Tibial nerve (tissue), 4 donors: Measurements from ENCODE around the gene BIRC3. TPM values are rescaled to one million over a fixed set of nuclear protein-coding genes. Genes with fewer than 3 reads are reported as not detected.

Experiments
- DNase-seq, 2 donors: peaks; one replicate each; pipeline ENCODE4 v3.0.0-alpha.2; 2019; ENCODE audit warnings: low spot score in 2 of 2
- H3K27ac ChIP-seq, 4 donors: fragments of 200-600 bp; sonication (generic) in 3 of 4; one replicate each; pipeline ENCODE4 v1.5.1; 2017 to 2019; ENCODE audit warnings: mild to moderate bottlenecking in 1 of 4
- H3K27me3 ChIP-seq, 2 donors: fragments of 200-600 bp; sonication (generic) in 1 of 2; one replicate each; pipeline versions ENCODE4 v1.5.1 to v1.6.0; 2017 to 2019
- H3K36me3 ChIP-seq, 3 donors: fragments of 200-600 bp; sonication (generic); one replicate each; pipeline ENCODE4 v1.5.1; 2018 to 2019
- H3K4me1 ChIP-seq, 4 donors: fragments of 200-600 bp; sonication (generic) in 3 of 4; one replicate each; pipeline ENCODE4 v1.5.1; 2017 to 2019
- H3K4me3 ChIP-seq, 4 donors: fragments of 200-600 bp; sonication (generic) in 3 of 4; one replicate each; pipeline ENCODE4 v1.5.1; 2017 to 2019; ENCODE audit warnings: mild to moderate bottlenecking in 1 of 4, moderate library complexity in 1 of 4
- H3K9me3 ChIP-seq, 4 donors: fragments of 200-600 bp; sonication (generic) in 3 of 4; one replicate each; pipeline ENCODE4 v1.5.1; 2017 to 2019
- CTCF ChIP-seq, 5 experiments: fragments of 200-600 bp in 3 of 5; fragments of 450-650 bp in 2 of 5; sonication (generic) in 3 of 5; IDR thresholded peaks; one replicate each; pipeline ENCODE4 v1.5.1; 2016 to 2019; ENCODE audit warnings: antibody characterized with exemption in 5 of 5, mild to moderate bottlenecking in 3 of 5, moderate library complexity in 2 of 5
- EP300 ChIP-seq, 2 donors: sonication (generic); formaldehyde crosslinking; IDR thresholded peaks; one replicate each; pipeline ENCODE4 v1.6.1; 2017; ENCODE audit warnings: antibody characterized with exemption in 2 of 2, mild to moderate bottlenecking in 1 of 2
- POLR2A ChIP-seq, 2 donors: fragments of 450-650 bp; IDR thresholded peaks; one replicate each; pipeline ENCODE4 v1.6.1; 2017; ENCODE audit warnings: antibody characterized with exemption in 2 of 2, mild to moderate bottlenecking in 2 of 2, moderate library complexity in 2 of 2
- WGBS, 2 donors: methylation state at CpG; one replicate each; pipeline ENCODE4 v1.1.5; 2018; 5-methylcytosine and 5-hydroxymethylcytosine counted together
- total RNA-seq, 4 donors: library from RNA; depleted of rRNA; stranded (reverse); fragments of >200 nt; gene quantifications; one replicate each; pipeline ENCODE4 v1.1.0, GENCODE V29; 2016

The BIRC3 gene
- total RNA-seq, 4 donors from 2014 or later = 12.9 to 28.2 (median 20.3) TPM

DNA sequence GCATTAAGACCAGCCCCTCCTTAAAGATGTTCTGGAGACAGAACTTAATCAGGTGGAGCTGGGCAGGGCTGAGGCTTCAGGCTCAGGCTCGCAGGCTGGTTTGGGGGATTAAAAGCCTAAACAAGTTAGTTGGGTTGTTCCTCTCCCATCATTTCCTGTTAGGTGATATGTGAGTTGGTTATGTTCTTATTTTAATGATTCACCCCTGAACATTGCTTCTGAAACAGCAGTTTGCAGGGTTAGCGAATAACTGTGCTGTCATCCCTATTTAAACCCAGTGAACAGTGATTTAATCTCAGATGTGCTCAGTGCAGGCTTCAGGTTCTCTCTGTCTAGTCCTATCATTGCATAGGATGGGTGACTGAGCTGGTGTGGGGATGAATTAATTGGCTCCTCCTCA is 47.4 kb upstream of the BIRC3 start:
- no peak overlapping the region for H3K4me3 ChIP-seq
- H3K36me3 ChIP-seq = no peaks in the 10 kb centered on the region
- WGBS, 2 donors = 83 to 87% methylated on average over 2 of the region's 2 CpGs
- no peak for DNase-seq
- no peaks in the 10 kb centered on the region for H3K27me3 ChIP-seq
- peaks cover 0 to 20% (median 4%) of the 10 kb centered on the region in 4 donors for H3K4me1 ChIP-seq
- H3K27ac ChIP-seq = no peak overlapping the region
- H3K9me3 ChIP-seq = no peaks in the 10 kb centered on the region
- no peak for TF ChIP-seq POLR2A (IDR thresholded peaks at IDR 0.05)
- no peak for TF ChIP-seq CTCF (IDR thresholded peaks at IDR 0.05)
- no peak for TF ChIP-seq EP300 (IDR thresholded peaks at IDR 0.05)

- Histone ChIP-seq H3K36me3 (no peaks in the 10 kb centered on the region), H3K4me3 (no peak overlapping the region), H3K27ac (no peak overlapping the region), H3K27me3 (no peaks in the 10 kb centered on the region), H3K9me3 (no peaks in the 10 kb centered on the region), H3K4me1 (peaks cover 0 to 28% (median 4%) of the 10 kb centered on the region in 4 donors)
- WGBS, 2 donors = 80 to 87% methylated on average over 10 of the region's 10 CpGs
- no peak for TF ChIP-seq POLR2A (IDR thresholded peaks at IDR 0.05)
- TF ChIP-seq EP300 (IDR thresholded peaks at IDR 0.05) = no peak
- TF ChIP-seq CTCF (IDR thresholded peaks at IDR 0.05) = no peak
- DNase-seq = no peak
These were observed 45.0 kb upstream of the BIRC3 start for GRCh38 chr11:102272047-102272824.

DNA sequence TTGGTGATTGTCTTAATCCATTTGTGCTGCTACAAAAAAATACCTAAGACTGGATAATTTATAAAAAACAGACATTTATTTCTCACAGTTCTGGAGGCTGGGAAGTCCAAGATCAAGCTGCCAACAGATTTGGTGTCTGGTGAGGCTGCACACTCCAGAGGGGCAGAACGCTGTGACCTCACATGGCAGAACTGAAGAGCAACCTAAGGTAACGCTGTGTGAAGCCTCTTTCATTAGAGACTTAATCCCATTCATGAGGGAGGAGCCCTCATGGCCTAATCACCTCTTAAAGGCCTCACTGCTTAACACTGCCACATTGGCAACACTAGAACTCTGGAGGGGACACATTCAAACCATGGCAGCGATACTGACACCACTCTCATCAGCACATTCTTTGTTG is 42.7 kb upstream of the BIRC3 start:
- 89 to 98% methylated on average over 3 of the region's 3 CpGs for WGBS, 2 donors
- no peak for DNase-seq
- peaks cover 0 to 16% (median 2%) of the 10 kb centered on the region in 4 donors for H3K4me1 ChIP-seq
- TF ChIP-seq POLR2A (IDR thresholded peaks at IDR 0.05) = no peak
- no peaks in the 10 kb centered on the region for H3K9me3 ChIP-seq
- no peaks in the 10 kb centered on the region for H3K36me3 ChIP-seq
- no peak overlapping the region for H3K27ac ChIP-seq
- H3K4me3 ChIP-seq = no peak overlapping the region
- H3K27me3 ChIP-seq = no peaks in the 10 kb centered on the region

DNA sequence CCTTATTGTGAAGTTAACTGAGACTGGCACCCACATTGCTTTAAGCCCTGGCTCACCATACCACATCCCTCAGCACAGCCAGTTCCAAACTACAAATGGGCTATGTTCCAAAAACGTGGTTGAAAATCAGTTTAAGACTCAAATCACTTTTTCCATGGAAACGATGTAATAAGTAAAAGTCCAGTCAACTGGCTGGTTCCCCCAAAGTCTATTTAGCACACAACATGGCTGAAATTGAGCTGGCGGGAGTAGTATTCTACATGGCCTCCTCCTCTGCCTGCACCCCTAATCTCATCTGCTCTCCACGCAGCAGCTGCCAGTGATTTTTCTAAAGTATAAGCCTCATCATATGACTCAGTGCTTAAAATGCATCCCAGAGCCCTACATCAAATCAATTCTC is 40.9 kb upstream of the BIRC3 start:
- H3K4me1 ChIP-seq = peaks cover 0 to 25% (median 2%) of the 10 kb centered on the region in 4 donors
- no peaks in the 10 kb centered on the region for H3K36me3 ChIP-seq
- no peak for DNase-seq
- no peaks in the 10 kb centered on the region for H3K27me3 ChIP-seq
- no peak overlapping the region for H3K4me3 ChIP-seq
- no peaks in the 10 kb centered on the region for H3K9me3 ChIP-seq
- WGBS, 2 donors = 59 to 64% methylated on average over 4 of the region's 4 CpGs
- H3K27ac ChIP-seq = no peak overlapping the region
- TF ChIP-seq EP300 (IDR thresholded peaks at IDR 0.05) (no peak), CTCF (IDR thresholded peaks at IDR 0.05) (no peak), POLR2A (IDR thresholded peaks at IDR 0.05) (no peak)

DNA sequence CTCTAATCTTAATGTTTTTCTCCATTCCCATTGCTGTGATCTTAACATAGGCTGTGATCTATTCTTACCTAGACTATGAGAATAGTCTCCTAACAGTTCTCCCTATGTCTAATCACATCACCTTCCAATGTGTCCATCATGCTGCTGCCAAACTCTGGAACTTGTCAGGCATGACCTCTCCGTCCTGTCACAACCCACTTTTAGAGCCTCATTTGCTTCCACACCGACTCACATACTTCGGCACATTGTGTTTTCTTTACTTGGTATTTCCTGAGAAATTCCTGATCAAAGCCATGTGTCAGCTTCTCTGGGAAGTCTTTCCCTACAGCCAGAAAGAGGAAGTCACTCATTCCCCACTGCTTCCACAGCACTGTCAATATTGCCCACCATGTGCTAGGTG is 40.5 kb upstream of the BIRC3 start:
- Histone ChIP-seq H3K9me3 (no peaks in the 10 kb centered on the region), H3K27me3 (no peaks in the 10 kb centered on the region), H3K36me3 (no peaks in the 10 kb centered on the region), H3K4me1 (peaks cover 0 to 25% (median 2%) of the 10 kb centered on the region in 4 donors), H3K4me3 (no peak overlapping the region), H3K27ac (no peak overlapping the region)
- no peak for DNase-seq
- 60 to 65% methylated on average over 3 of the region's 3 CpGs for WGBS, 2 donors
- TF ChIP-seq EP300 (IDR thresholded peaks at IDR 0.05) (no peak), POLR2A (IDR thresholded peaks at IDR 0.05) (no peak), CTCF (IDR thresholded peaks at IDR 0.05) (no peak)
